Calu3 (cell line): ENCODE data around the gene IL23A. TPM values are rescaled to one million over a fixed set of nuclear protein-coding genes. Genes with fewer than 3 reads are reported as not detected.

Experiments used
- BruUV-seq: library from RNA; stranded (reverse); fragments of 400-500 nt; replicated peaks from 2 replicates; lab custom pipeline; 2021; lab: Mats Ljungman, UMichigan
- CTCF ChIA-PET: fragments of 300-600 bp; sonication (Branson Sonifier 250); formaldehyde crosslinking; loops from one replicate; lab custom pipeline; 2022; ENCODE audit warnings: antibody characterized with exemption; lab: Charles Lee
- DNase-seq: peaks from one replicate; pipeline ENCODE4 v3.0.0; 2022
- H3K27ac Mint-ChIP-seq: one replicate; pipeline ENCODE4 v1.8.0; 2022; ENCODE audit warnings: mixed read lengths; ENCODE audit not compliant: unreplicated experiment
- H3K27me3 Mint-ChIP-seq: one replicate; pipeline ENCODE4 v1.8.0; 2022; ENCODE audit warnings: mixed read lengths; ENCODE audit not compliant: unreplicated experiment
- H3K36me3 Mint-ChIP-seq: one replicate; pipeline ENCODE4 v1.8.0; 2022; ENCODE audit warnings: mild to moderate bottlenecking, moderate library complexity, mixed read lengths; ENCODE audit not compliant: insufficient read depth, unreplicated experiment
- H3K4me1 Mint-ChIP-seq: one replicate; pipeline ENCODE4 v1.8.0; 2022; ENCODE audit warnings: mild to moderate bottlenecking, low read depth, mixed read lengths; ENCODE audit not compliant: unreplicated experiment
- H3K4me3 Mint-ChIP-seq: one replicate; pipeline ENCODE4 v1.8.0; 2022; ENCODE audit warnings: mild to moderate bottlenecking, low read depth, moderate library complexity, mixed read lengths; ENCODE audit not compliant: unreplicated experiment
- H3K9me3 Mint-ChIP-seq: one replicate; pipeline ENCODE4 v1.8.0; 2022; ENCODE audit warnings: low read depth, mixed read lengths; ENCODE audit not compliant: unreplicated experiment
- CTCF ChIP-seq: fragments of 200-600 bp; IDR thresholded peaks from one replicate; pipeline ENCODE4 v1.8.0; 2022; ENCODE audit warnings: antibody characterized with exemption; ENCODE audit not compliant: unreplicated experiment
- intact Hi-C: fragments of 100-400 bp; cut with micrococcal nuclease; formaldehyde crosslinking; loops from one replicate; pipeline ENCODE4 v1.10.0; 2022; ENCODE audit not compliant: unreplicated experiment
- total RNA-seq: library from RNA; stranded (reverse); gene quantifications from 2 replicates; pipeline ENCODE4 v1.2.3, GENCODE V29; 2022

The IL23A gene
- total RNA-seq, 1 experiment from 2014 or later = 2.9 TPM

- no peak for TF ChIP-seq CTCF
- intact Hi-C loops = loop anchor here (10.0 kb wide), 1 partner anchor 105 kb away; the partner anchor contains the start of gene SPRYD4
- Mint-ChIP-seq H3K27me3 (no peaks in the 10 kb centered on the region), H3K36me3 (peaks cover 41% of the 10 kb centered on the region), H3K4me1 (peaks cover 8% of the 10 kb centered on the region), H3K4me3 (peak within 1 kb of the TSS; percentile 89), H3K27ac (peak within 1 kb of the TSS; percentile 63), H3K9me3 (no peaks in the 10 kb centered on the region)
- BruUV-seq = no TSS peak
- CTCF ChIA-PET = interaction anchor here (0.5 to 2.8 kb wide), 12 partner anchors 14 to 363 kb away, joined by 3 to 20 read pairs (median 3); partner anchors contain the start of genes CNPY2, ESYT1, PAN2 and RNF41
- DNase-seq = peak; percentile 99
Measured at GRCh38 chr12:56359851-56360767, 21.4 kb downstream of the IL23A start, which contains the start of gene STAT2. Gene STAT2 (minus strand): TSS chr12:56360107. CDS start chr12:56356571, 3,536 bp downstream.

- CTCF ChIA-PET = no interaction called here
- peaks cover 30% of the 10 kb centered on the region for H3K36me3 Mint-ChIP-seq
Measured at GRCh38 chr12:56361487-56362129, 22.9 kb downstream of the IL23A start.

DNA sequence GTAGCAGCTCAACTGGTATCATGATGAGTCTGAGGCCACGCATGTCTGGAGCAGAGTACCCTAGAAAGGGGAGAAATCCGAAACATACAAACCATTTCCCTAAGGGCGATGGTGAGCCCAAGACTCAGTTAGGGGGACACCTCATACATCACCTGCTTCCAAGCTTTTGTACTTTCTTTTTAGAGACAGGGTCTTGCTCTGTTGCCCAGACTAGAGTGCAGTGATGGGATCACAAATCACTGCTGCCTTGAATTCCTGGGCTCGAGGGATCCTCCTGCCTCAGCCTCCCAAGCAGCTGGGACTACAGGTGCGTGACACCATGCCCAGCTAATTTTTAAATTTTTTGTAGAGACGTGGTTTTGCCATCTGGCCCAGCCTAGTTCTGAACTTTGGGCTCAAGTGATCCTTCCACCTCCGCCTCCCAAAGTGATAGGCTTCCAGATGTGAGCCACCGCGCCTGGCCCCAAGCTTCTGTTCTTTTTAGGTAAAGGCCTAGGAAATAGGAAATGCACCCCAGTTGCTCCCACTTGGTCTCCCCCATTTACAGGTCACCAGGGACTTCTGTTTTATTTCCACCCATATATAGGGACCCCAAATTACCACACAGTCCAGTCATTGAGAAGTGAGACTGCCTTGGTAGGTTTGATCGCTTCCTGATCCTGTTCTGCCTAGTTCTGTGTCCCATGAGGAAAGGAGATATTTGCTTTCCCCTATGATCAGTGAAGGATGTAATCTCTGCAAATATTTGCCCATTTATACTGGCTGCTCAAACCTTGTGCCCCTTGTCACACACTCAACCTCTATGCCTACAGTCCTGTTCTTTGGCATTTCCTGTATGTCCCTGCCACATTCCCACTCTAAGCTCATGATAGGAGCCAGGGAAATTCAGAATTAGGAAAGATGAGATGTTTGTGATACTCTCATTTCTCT lies 23.7 kb downstream of the IL23A start, which contains the start of gene APOF:
APOF (minus strand) TSS at position 728 of the 930 bp plus-strand sequence; CDS start at position 616, 112 bp downstream.
- intact Hi-C loops = loop anchor here (10.0 kb wide), 1 partner anchor 102 kb away; the partner anchor contains the start of gene SPRYD4
- H3K27ac Mint-ChIP-seq = no peak within 1 kb of the TSS
- H3K36me3 Mint-ChIP-seq = peaks cover 30% of the 10 kb centered on the region
- H3K4me3 Mint-ChIP-seq = no peak within 1 kb of the TSS
- H3K27me3 Mint-ChIP-seq = no peaks in the 10 kb centered on the region
- DNase-seq = no peak
- TF ChIP-seq CTCF = no peak
- CTCF ChIA-PET = interaction anchor here (0.7 kb wide), 1 partner anchor 132 kb away, joined by 3 read pairs; no protein-coding TSS in a partner anchor
- BruUV-seq = no TSS peak
- peaks cover 8% of the 10 kb centered on the region for H3K4me1 Mint-ChIP-seq
- no peaks in the 10 kb centered on the region for H3K9me3 Mint-ChIP-seq

More at GRCh38 chr12:56361487-56362129, 22.9 kb downstream of the IL23A start:
- no peak for TF ChIP-seq CTCF
- BruUV-seq = no TSS peak
- Mint-ChIP-seq H3K4me1 (peaks cover 8% of the 10 kb centered on the region), H3K27ac (peak overlapping the region; percentile 63), H3K4me3 (peak overlapping the region; percentile 89), H3K9me3 (no peaks in the 10 kb centered on the region), H3K27me3 (no peaks in the 10 kb centered on the region)
- intact Hi-C loops = loop anchor here (10.0 kb wide), 1 partner anchor 103 kb away; the partner anchor contains the start of gene SPRYD4
- no peak for DNase-seq
